Thymus (tissue), 11 donors: ENCODE measurements around the gene SHLD3. TPM values are rescaled to one million over a fixed set of nuclear protein-coding genes. Genes with fewer than 3 reads are reported as not detected.

Experiments
- DNase-seq, 9 donors: peaks; one replicate each; pipeline ENCODE4 v3.0.0-alpha.2; 2013; ENCODE audit warnings: low spot score in 9 of 9, low read depth in 6 of 9, missing footprints in 1 of 9
- H3K27ac ChIP-seq, 2 donors: one replicate each; pipeline ENCODE4 v1.5.1; 2013; ENCODE audit warnings: control low read depth in 1 of 2, low read depth in 1 of 2, low read length in 1 of 2, mild to moderate bottlenecking in 1 of 2, moderate library complexity in 1 of 2
- H3K27me3 ChIP-seq, 2 donors: one replicate each; pipeline ENCODE4 v1.5.1; 2013; ENCODE audit warnings: low read length in 1 of 2; ENCODE audit not compliant: control insufficient read depth in 2 of 2, insufficient read depth in 1 of 2
- H3K36me3 ChIP-seq, 2 donors: one replicate each; pipeline ENCODE4 v1.5.1; 2013; ENCODE audit warnings: low read length in 1 of 2, mild to moderate bottlenecking in 1 of 2, moderate library complexity in 1 of 2; ENCODE audit not compliant: control insufficient read depth in 2 of 2, insufficient read depth in 2 of 2
- H3K4me1 ChIP-seq, 2 donors: one replicate each; pipeline ENCODE4 v1.5.1; 2013; ENCODE audit warnings: low read length in 2 of 2; ENCODE audit not compliant: control insufficient read depth in 2 of 2, insufficient read depth in 2 of 2
- H3K4me3 ChIP-seq, 2 donors: one replicate each; pipeline ENCODE4 v1.5.1; 2013; ENCODE audit warnings: low read length in 2 of 2, control low read depth in 1 of 2, mild to moderate bottlenecking in 1 of 2
- H3K9me3 ChIP-seq, 2 donors: one replicate each; pipeline ENCODE4 v1.5.1; 2013; ENCODE audit warnings: low read length in 1 of 2, mild to moderate bottlenecking in 1 of 2; ENCODE audit not compliant: control insufficient read depth in 2 of 2, insufficient read depth in 1 of 2
- WGBS: extraction: QIAGEN DNeasy Blood & Tissue Kit; methylation state at CpG from one replicate; pipeline ENCODE4 v1.1.7; 2013; 5-methylcytosine and 5-hydroxymethylcytosine counted together
- polyA plus RNA-seq: library from polyadenylated mRNA; stranded (reverse); fragments of 200-250 nt; gene quantifications from one replicate; pipeline ENCODE4 v1.2.3, GENCODE V29; 2013
- total RNA-seq: library from RNA; stranded (reverse); fragments of 120-200 nt; gene quantifications from one replicate; pipeline ENCODE4 v1.2.4, GENCODE V29; 2013
- donor health status: healthy.

Gene SHLD3
- total and polyA plus RNA-seq, 2 donors: 5.1 to 5.6 TPM

DNA sequence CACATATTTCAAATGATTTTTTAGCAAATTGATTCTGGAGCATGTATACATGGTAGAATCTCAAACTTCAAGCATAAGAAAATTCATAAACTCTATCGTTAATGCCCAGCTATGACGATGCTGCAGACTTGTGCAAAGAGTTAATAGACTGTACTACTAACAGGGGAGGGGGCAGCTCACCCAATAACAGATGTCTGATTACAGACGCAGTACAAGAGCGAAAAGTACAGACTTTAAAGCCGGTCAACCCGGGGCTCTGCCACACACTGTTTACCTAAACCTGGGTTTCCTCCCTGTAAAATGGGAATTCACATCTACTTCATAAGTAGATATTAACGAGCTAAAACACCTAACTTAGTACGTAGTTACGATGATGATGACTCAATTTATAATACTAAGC is 1.3 kb upstream of the SHLD3 start:
- no peaks in the 10 kb centered on the region for H3K9me3 ChIP-seq
- H3K4me3 ChIP-seq: peak overlapping the region; percentile 77 to 84
- 11% methylated on average over 9 of the region's 9 CpGs for WGBS
- H3K27ac ChIP-seq: peak overlapping the region in 1 of 2 donors; percentile 96
- H3K36me3 ChIP-seq: no peaks in the 10 kb centered on the region
- no peaks in the 10 kb centered on the region for H3K27me3 ChIP-seq
- peak in 4 of 9 donors; percentile 1 to 16 (median 6) for DNase-seq
- peaks cover 2 to 4% of the 10 kb centered on the region in 2 donors for H3K4me1 ChIP-seq

DNA sequence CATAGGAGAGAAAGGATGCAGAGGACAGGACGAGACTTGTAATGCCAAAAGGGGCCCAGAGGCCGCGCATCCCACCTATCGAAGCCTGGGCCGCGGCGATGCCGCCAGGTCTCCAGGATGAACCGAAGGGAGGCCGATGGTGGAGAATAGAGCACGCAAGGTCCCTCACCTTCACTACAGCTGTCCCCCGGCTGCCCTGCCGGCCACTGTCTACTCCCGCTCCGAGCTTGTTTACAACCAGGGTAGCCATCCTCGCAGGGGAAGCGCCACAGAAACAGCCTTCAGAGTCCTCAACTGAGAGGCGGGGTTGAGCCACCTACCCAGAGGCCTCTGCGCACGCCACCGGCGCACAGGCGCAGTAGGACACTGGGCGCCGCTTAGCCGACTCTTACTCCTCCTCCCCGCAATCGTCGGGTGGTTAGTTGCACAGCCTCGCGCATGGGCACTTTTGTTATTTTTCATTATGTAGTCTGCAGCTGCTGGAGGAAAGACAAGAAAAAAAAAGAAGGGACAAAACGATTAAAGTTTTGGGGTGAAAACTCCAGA is 729 bp upstream of the SHLD3 start, which contains the start of gene TRIM23:
TRIM23 (minus strand) TSS at position 309 of the 546 bp plus-strand sequence; CDS start at position 250, 59 bp downstream.
- peak; percentile 88 to 98 (median 93) for DNase-seq
- peak within 1 kb of the TSS; percentile 77 to 84 for H3K4me3 ChIP-seq
- WGBS: under 1% methylated on average over 32 of the region's 32 CpGs
- H3K27ac ChIP-seq: peak within 1 kb of the TSS; percentile 92 to 96
- H3K27me3 ChIP-seq: no peaks in the 10 kb centered on the region
- peaks cover 0 to under 1% of the 10 kb centered on the region in 2 donors for H3K36me3 ChIP-seq
- no peaks in the 10 kb centered on the region for H3K9me3 ChIP-seq
- peaks cover 2 to 4% of the 10 kb centered on the region in 2 donors for H3K4me1 ChIP-seq

DNA sequence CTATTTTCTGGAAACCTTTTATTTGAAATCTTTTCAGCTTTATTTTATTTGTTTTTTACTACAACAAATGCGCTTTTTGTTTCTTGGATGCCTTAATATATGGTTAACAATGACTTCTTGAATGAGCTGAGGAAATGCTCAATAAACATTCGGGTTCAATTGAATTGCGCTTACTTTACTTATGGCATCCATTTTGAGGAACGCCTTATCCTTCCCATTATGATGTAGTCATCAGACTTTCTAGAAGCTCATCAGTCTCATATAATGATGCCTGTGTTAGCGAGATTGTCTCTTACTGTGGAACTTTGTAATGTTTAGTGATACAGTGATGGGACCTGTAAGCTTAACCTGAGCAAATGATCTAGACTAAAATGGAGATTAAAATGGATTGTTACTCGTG is 916 bp downstream of the SHLD3 start:
- Histone ChIP-seq H3K27ac (peak overlapping the region in 1 of 2 donors; percentile 92), H3K9me3 (no peaks in the 10 kb centered on the region), H3K36me3 (peaks cover 0 to 10% of the 10 kb centered on the region in 2 donors), H3K4me1 (peaks cover 2 to 4% of the 10 kb centered on the region in 2 donors), H3K27me3 (no peaks in the 10 kb centered on the region), H3K4me3 (peak overlapping the region; percentile 77 to 84)
- DNase-seq: no peak
- WGBS: 70% methylated on average over 6 of the region's 6 CpGs

DNA sequence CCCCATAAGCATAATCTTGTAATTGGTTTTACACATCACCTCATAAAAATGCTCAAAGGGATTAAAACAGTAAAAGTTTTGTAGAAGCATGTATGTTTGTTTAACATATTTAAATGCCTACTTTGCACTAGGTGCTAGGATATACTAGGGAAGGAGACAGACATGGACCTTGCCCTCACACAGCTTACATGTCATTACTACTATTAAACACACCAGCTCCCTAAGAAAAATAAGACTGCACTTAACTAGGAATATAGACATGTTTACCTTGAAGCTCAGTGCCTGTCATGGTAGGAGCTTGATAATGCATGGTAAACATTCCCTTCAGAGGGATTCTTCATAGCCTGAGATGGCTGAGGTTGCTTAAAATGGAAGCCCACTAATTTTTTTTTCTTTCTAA is 6.2 kb downstream of the SHLD3 start:
- H3K27ac ChIP-seq: no peak overlapping the region
- H3K4me1 ChIP-seq: peaks cover 1 to 2% of the 10 kb centered on the region in 2 donors
- no peaks in the 10 kb centered on the region for H3K9me3 ChIP-seq

DNA sequence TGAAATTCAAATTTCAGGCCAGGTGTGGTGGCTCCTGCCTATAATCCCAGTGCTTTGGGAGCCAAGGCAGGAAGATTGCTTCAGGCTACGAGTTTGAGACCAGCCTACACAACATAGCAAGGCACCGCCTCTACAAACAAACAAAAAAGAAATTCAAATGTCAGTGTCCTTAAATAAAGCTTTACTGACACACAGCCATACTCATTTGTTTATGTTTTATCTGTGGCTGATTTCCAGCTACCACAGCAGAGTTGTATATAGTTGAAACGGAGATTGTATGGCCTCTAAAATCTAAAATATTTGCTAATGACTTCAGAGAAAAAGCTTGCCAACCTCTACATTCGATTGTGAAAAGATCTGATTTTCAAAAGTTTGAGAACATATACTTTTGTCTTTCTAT is 15.4 kb downstream of the SHLD3 start:
- H3K27ac ChIP-seq: no peak overlapping the region
- 98% methylated on average over 4 of the region's 4 CpGs for WGBS
- no peak for DNase-seq
- H3K36me3 ChIP-seq: peaks cover 13 to 42% of the 10 kb centered on the region in 2 donors
- no peaks in the 10 kb centered on the region for H3K27me3 ChIP-seq
- no peak overlapping the region for H3K4me3 ChIP-seq
- no peaks in the 10 kb centered on the region for H3K4me1 ChIP-seq
- no peaks in the 10 kb centered on the region for H3K9me3 ChIP-seq

More for the DNA sequence above, 6.2 kb downstream of the SHLD3 start:
- Histone ChIP-seq H3K36me3 (peaks cover 0 to 10% of the 10 kb centered on the region in 2 donors), H3K4me3 (no peak overlapping the region), H3K27me3 (no peaks in the 10 kb centered on the region)
- no peak for DNase-seq

DNA sequence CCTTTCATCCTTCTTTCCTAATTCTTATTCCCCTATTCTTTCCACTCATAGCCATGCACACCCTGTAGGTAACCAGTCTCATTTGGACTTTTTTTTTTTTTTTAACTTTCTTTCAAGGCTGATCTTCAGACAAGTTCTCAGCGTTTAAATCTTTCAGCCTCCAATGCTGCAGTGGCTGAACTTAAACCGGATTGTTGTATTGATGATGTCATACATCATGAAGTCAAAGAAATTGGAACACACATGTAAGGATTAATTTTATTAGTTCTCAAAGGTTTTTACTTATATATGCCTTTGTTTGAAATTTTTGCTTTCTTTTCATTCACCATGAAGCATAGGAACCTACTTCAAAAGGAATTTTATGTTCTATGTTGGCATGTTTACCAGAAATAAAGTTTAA is 22.1 kb downstream of the SHLD3 start:
- Histone ChIP-seq H3K4me1 (no peaks in the 10 kb centered on the region), H3K9me3 (no peaks in the 10 kb centered on the region), H3K27ac (no peak overlapping the region), H3K36me3 (peaks cover 0 to 5% of the 10 kb centered on the region in 2 donors), H3K4me3 (no peak overlapping the region), H3K27me3 (no peaks in the 10 kb centered on the region)
- WGBS: 97% methylated on average over 2 of the region's 2 CpGs
- no peak for DNase-seq

DNA sequence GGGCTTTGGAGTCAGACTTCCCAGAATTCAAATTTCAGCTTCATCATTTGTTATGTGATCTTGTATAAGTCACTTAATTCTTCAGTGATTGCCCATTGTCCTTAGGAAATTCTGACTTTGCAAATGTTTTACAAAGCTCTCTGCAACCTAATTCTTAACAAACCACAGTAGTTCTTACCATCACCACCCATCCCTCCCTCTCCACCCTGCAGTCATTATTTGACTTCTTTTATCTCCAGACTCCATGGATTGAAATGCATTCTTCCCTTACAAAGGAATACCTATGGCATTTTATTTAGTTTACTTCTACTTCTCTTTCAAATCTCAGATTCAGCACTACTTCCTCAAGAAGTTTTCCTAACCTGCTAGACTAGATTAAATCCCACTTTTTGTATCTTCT is 23.1 kb downstream of the SHLD3 start:
- H3K27me3 ChIP-seq: no peaks in the 10 kb centered on the region
- peaks cover 0 to 7% of the 10 kb centered on the region in 2 donors for H3K36me3 ChIP-seq
- no peak for DNase-seq
- no peaks in the 10 kb centered on the region for H3K9me3 ChIP-seq
- no peak overlapping the region for H3K4me3 ChIP-seq
- H3K27ac ChIP-seq: no peak overlapping the region
- no peaks in the 10 kb centered on the region for H3K4me1 ChIP-seq

DNA sequence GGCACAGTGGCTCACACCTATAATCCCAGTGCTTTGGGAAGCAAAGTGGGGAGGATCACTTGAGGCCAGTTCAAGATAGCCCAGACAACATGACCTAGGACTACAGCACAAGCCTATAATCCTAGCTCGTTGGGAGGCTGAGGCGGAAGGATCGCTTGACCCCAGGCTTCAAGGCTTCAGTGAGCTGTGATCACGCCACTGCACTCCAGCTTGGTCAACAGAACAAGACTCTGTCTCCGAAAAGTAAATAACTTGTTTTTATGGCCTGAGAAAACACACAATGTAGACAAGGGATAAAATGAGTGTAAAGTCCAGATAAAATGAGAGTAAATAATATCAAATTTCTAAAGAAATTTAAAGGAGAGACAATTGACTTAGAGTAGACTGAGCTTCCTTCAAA is 26.3 kb downstream of the SHLD3 start:
- H3K9me3 ChIP-seq: no peaks in the 10 kb centered on the region
- no peak for DNase-seq
- no peak overlapping the region for H3K4me3 ChIP-seq
- H3K36me3 ChIP-seq: peaks cover 0 to 12% of the 10 kb centered on the region in 2 donors
- no peak overlapping the region for H3K27ac ChIP-seq
- WGBS: 89% methylated on average over 5 of the region's 5 CpGs
- H3K27me3 ChIP-seq: no peaks in the 10 kb centered on the region
- no peaks in the 10 kb centered on the region for H3K4me1 ChIP-seq

DNA sequence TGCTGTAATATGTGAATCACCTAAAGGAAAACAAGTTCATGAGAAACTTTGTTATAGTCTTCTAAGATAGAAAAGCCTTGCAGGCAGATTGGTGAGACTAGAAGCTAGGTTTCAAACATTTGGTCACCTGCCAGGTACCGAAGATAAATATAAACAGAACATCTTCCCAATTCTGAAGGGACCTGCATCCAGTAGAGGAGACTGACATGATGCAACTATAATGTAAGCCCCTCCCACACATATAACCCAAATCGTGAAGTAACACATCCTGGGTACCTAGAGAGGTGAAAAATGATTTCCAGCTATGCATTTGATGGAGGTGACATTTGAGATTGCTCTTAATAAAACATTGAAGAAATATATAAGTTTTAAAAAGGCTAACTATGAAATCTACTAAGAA is 29.9 kb downstream of the SHLD3 start:
- DNase-seq: no peak
- no peak overlapping the region for H3K27ac ChIP-seq
- no peaks in the 10 kb centered on the region for H3K4me1 ChIP-seq
- no peaks in the 10 kb centered on the region for H3K9me3 ChIP-seq
- H3K4me3 ChIP-seq: no peak overlapping the region
- H3K36me3 ChIP-seq: peaks cover 3 to 18% of the 10 kb centered on the region in 2 donors
- H3K27me3 ChIP-seq: no peaks in the 10 kb centered on the region
- WGBS: 99% methylated on average over 2 of the region's 2 CpGs
